A673 (cell line): ENCODE measurements around the gene EPHA10. TPM values are rescaled to one million over a fixed set of nuclear protein-coding genes. Genes with fewer than 3 reads are reported as not detected.

ENCODE experiments used
- BruUV-seq: library from RNA; stranded (reverse); fragments of 400-500 nt; replicated peaks from 2 replicates; lab custom pipeline; 2021; lab: Mats Ljungman, UMichigan
- CTCF ChIA-PET: fragments of 300-600 bp; sonication (Branson Sonifier 250); formaldehyde crosslinking; loops from one replicate; lab custom pipeline; 2022; ENCODE audit warnings: antibody characterized with exemption; lab: Charles Lee
- POLR2A ChIA-PET: fragments of 300-600 bp; sonication (Branson Sonifier 250); formaldehyde crosslinking; loops from one replicate; lab custom pipeline; 2022; ENCODE audit warnings: antibody characterized with exemption; ENCODE audit not compliant: low non-redundant PET; lab: Charles Lee
- DNase-seq: peaks from one replicate; pipeline ENCODE4 v3.0.0-alpha.2; 2015; ENCODE audit warnings: low spot score
- H3K27ac ChIP-seq: fragments of 200-600 bp; sonication (generic); 2 replicates; pipeline ENCODE4 v1.5.1; 2016; ENCODE audit warnings: mixed run types, low read depth, mild to moderate bottlenecking, mixed read lengths, antibody characterized with exemption, low read length; ENCODE audit not compliant: poor library complexity, severe bottlenecking
- H3K27me3 ChIP-seq: fragments of 200-600 bp; sonication (generic); replicated peaks from 2 replicates; pipeline ENCODE4 v1.6.1; 2017; ENCODE audit warnings: mixed run types, low read depth, mild to moderate bottlenecking, mixed read lengths, antibody characterized with exemption, low read length; ENCODE audit not compliant: insufficient read depth, poor library complexity
- H3K36me3 ChIP-seq: fragments of 200-600 bp; sonication (generic); 2 replicates; pipeline ENCODE4 v1.6.1; 2016; ENCODE audit warnings: mixed run types, mild to moderate bottlenecking, mixed read lengths, antibody characterized with exemption, low read length; ENCODE audit not compliant: insufficient read depth, poor library complexity, severe bottlenecking
- H3K4me1 ChIP-seq: fragments of 200-600 bp; sonication (generic); 2 replicates; pipeline ENCODE4 v1.6.1; 2017; ENCODE audit warnings: mixed run types, mild to moderate bottlenecking, mixed read lengths, antibody characterized with exemption, low read length; ENCODE audit not compliant: insufficient read depth, poor library complexity, severe bottlenecking
- H3K4me3 ChIP-seq: fragments of 200-600 bp; sonication (generic); 2 replicates; pipeline ENCODE4 v1.5.1; 2016; ENCODE audit warnings: low read depth, mixed run types, mild to moderate bottlenecking, mixed read lengths, low read length; ENCODE audit not compliant: poor library complexity, severe bottlenecking
- H3K9me3 ChIP-seq: fragments of 200-600 bp; sonication (generic); 2 replicates; pipeline ENCODE4 v1.6.1; 2016; ENCODE audit warnings: mixed run types, low read depth, mild to moderate bottlenecking, mixed read lengths, antibody characterized with exemption, low read length; ENCODE audit not compliant: poor library complexity, severe bottlenecking
- CTCF ChIP-seq: fragments of 300-800, 200-600 bp; sonication (generic); conservative IDR thresholded peaks from 2 replicates; pipeline ENCODE4 v1.5.1; 2017; ENCODE audit warnings: low read depth, mild to moderate bottlenecking, antibody characterized with exemption, low read length, moderate library complexity, mixed read lengths
- EZH2 ChIP-seq: fragments of 200-600 bp; sonication (generic); IDR thresholded peaks from 2 replicates; pipeline ENCODE4 v1.6.1; 2017; ENCODE audit warnings: borderline replicate concordance, low read depth, mild to moderate bottlenecking, mixed read lengths, antibody characterized with exemption, low read length; ENCODE audit not compliant: poor library complexity, severe bottlenecking
- intact Hi-C: fragments of 100-400 bp; cut with micrococcal nuclease; formaldehyde crosslinking; loops from one replicate; pipeline ENCODE4 v1.10.0; 2022; ENCODE audit not compliant: unreplicated experiment
- total RNA-seq: library from RNA; stranded (reverse); gene quantifications from 2 replicates; pipeline ENCODE4 v1.2.3, GENCODE V29; 2021

The EPHA10 gene
- total RNA-seq, 1 experiment from 2014 or later: not detected

- Histone ChIP-seq H3K9me3 (no peaks in the 10 kb centered on the region), H3K27ac (no peak overlapping the region), H3K36me3 (peaks cover 9% of the 10 kb centered on the region), H3K4me1 (peaks cover 15% of the 10 kb centered on the region), H3K27me3 (no peaks in the 10 kb centered on the region), H3K4me3 (no peak overlapping the region)
- DNase-seq: peak; percentile 90
- no TSS peak for BruUV-seq
- TF ChIP-seq CTCF: peak; percentile 94
- TF ChIP-seq EZH2: no peak
- CTCF ChIA-PET: no interaction called here
- POLR2A ChIA-PET: no interaction called here
- intact Hi-C loops: no loop called here
Observed at GRCh38 chr1:37811027-37811655, 46.2 kb upstream of the EPHA10 start.

GRCh38 chr1:37809942-37810341 is 45.0 kb upstream of the EPHA10 start:
- no peaks in the 10 kb centered on the region for H3K9me3 ChIP-seq
- TF ChIP-seq CTCF: no peak
- TF ChIP-seq EZH2: no peak
- no peak overlapping the region for H3K4me3 ChIP-seq
- POLR2A ChIA-PET: no interaction called here
- peaks cover 15% of the 10 kb centered on the region for H3K4me1 ChIP-seq
- H3K36me3 ChIP-seq: peaks cover 18% of the 10 kb centered on the region
- H3K27ac ChIP-seq: no peak overlapping the region
- intact Hi-C loops: loop anchor here (5.0 to 10.0 kb wide), 2 partner anchors 47 to 115 kb away; partner anchors contain the start of genes CDCA8 and MTF1
- no TSS peak for BruUV-seq
- no peaks in the 10 kb centered on the region for H3K27me3 ChIP-seq
- no peak for DNase-seq
- CTCF ChIA-PET: no interaction called here

GRCh38 chr1:37808369-37809319 is 43.7 kb upstream of the EPHA10 start:
- POLR2A ChIA-PET: interaction anchor here (0.7 kb wide), 4 partner anchors 70 to 1590 kb away, joined by 4 to 11 read pairs (median 8); no protein-coding TSS in a partner anchor
- Histone ChIP-seq H3K4me3 (peak overlapping the region; percentile 80), H3K9me3 (no peaks in the 10 kb centered on the region), H3K36me3 (peaks cover 31% of the 10 kb centered on the region), H3K27ac (peak overlapping the region; percentile 86), H3K4me1 (peaks cover 15% of the 10 kb centered on the region), H3K27me3 (no peaks in the 10 kb centered on the region)
- CTCF ChIA-PET: interaction anchor here (0.6 to 1.2 kb wide), 3 partner anchors 20 to 1358 kb away, joined by 4 to 10 read pairs (median 5); partner anchors contain the start of gene MTF1
- DNase-seq: peak; percentile 71
- TF ChIP-seq EZH2 (no peak), CTCF (peak; percentile 17; the same call in 1 of the 2 replicates)
- BruUV-seq: TSS peak; percentile 72
- intact Hi-C loops: loop anchor here (5.0 to 10.0 kb wide), 2 partner anchors 49 to 114 kb away; partner anchors contain the start of genes CDCA8 and MTF1
